ENCODE data around the gene EPHA5.

The EPHA5 gene

GRCh38 chr4:65498606-65499005 lies 171.7 kb downstream of the EPHA5 start:
- DNase-seq (ENCODE audit: low read depth, low spot score): no peak

- DNase-seq (ENCODE audit: low read depth, low spot score): no peak
These were observed 174.8 kb downstream of the EPHA5 start for GRCh38 chr4:65495439-65495838.

GRCh38 chr4:65482410-65482809 lies 187.9 kb downstream of the EPHA5 start:
- DNase-seq (ENCODE audit: low read depth, low spot score): no peak

GRCh38 chr4:65472531-65472930 lies 197.8 kb downstream of the EPHA5 start:
- no peak for DNase-seq (ENCODE audit: low read depth, low spot score)

DNA sequence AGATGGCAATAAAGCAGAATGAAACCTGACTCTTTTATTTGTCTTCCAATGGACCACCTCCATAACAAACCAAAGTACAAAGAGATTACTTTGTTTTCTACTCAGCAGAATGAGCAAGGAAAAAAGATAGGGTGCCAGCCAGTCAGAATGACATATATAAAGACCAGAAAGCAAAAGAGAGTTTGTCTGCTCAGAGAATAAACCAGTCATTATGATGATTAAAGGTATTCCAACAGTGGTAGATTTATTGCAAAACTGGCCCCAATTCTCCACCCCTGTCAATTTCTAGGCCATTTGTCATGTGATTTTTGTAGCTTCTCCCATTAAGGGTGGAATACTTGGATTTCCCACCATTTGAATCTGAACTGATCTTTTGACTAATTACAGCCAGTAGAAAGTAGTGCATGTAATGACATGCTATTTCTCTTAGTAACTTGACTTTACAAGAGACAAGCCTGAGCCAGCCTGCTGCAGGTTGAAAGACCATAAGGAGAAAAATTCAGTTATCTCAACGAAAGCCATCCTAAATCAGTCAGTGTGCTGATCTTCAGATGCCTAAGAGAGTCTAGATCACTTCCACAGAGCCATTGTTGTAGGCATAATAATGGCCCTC lies 203.1 kb downstream of the EPHA5 start:
- no peak for DNase-seq (ENCODE audit: low read depth, low spot score)

GRCh38 chr4:65461781-65462180 lies 208.5 kb downstream of the EPHA5 start:
- no peak for DNase-seq (ENCODE audit: low read depth, low spot score)

GRCh38 chr4:65457011-65457410 lies 213.3 kb downstream of the EPHA5 start:
- DNase-seq (ENCODE audit: low read depth, low spot score): no peak

GRCh38 chr4:65456579-65456978 lies 213.7 kb downstream of the EPHA5 start:
- DNase-seq (ENCODE audit: low read depth, low spot score): no peak

- DNase-seq (ENCODE audit: low read depth, low spot score): no peak
These were observed 216.9 kb downstream of the EPHA5 start for GRCh38 chr4:65453398-65453797.

DNA sequence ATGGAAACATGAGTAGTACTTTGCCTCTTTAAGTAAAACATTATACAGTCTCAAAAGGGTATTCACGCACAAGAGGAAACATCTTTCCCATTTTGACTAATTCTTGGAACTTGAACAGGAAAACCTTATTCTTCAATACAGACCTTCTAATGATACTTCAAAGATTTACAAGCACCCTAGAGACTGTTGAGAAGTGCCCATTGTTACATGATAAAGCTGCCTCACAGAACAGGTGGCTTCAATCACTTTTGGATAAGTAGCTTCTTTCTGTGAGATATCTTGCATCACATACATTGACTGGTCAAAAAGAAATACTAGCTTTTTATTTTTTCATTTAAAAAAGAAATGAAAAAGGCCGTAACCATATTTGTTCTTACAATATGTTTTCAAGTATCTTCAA lies 219.4 kb downstream of the EPHA5 start:
- DNase-seq (ENCODE audit: low read depth, low spot score): no peak

- no peak for DNase-seq (ENCODE audit: low read depth, low spot score)
These were observed 233.2 kb downstream of the EPHA5 start for GRCh38 chr4:65437102-65437501.

GRCh38 chr4:65422109-65422508 lies 248.2 kb downstream of the EPHA5 start:
- no peak for DNase-seq (ENCODE audit: low read depth, low spot score)

- DNase-seq (ENCODE audit: low read depth, low spot score): no peak
These were observed 250.3 kb downstream of the EPHA5 start for GRCh38 chr4:65420036-65420435.

DNA sequence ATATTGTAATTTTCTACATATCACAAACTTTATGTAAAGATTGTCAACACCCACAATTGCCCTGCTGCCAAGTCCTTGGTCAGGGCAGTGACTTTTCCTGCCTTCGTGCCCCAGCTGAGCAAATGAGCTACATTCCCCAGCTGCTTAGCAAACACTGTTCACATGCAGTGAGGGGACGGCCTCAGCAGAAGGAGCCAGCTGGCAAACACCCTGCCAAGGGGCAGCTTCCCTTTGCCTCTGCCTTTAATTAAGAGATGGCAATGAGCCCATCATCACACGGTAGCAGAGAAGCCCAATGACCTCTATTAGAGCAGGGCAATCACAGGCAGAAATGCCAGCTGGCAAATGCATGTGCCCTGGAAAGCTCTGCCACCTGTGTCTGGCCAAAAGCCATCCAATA lies 253.4 kb downstream of the EPHA5 start:
- no peak for DNase-seq (ENCODE audit: low read depth, low spot score)

- DNase-seq (ENCODE audit: low read depth, low spot score): no peak
These were observed 262.8 kb downstream of the EPHA5 start for GRCh38 chr4:65407483-65407882.

DNA sequence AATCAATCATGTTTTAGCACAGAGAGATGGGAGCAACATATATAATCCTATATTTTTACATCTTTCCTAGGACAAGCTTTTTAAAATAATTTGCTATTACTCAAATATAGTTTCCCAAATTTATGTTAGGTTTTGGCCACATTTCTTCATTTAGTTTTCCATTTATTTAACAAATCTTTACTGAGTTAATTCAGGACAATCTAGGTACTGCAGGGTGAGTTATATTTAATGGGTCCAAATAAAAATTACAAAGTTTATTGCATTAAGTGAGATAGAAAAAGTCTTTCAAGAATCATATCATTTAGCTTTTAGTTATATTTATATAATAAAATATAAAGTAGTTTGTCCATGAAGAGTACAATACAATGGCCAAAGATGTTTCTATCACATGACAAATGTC lies 269.2 kb downstream of the EPHA5 start:
- DNase-seq (ENCODE audit: low read depth, low spot score): no peak

DNA sequence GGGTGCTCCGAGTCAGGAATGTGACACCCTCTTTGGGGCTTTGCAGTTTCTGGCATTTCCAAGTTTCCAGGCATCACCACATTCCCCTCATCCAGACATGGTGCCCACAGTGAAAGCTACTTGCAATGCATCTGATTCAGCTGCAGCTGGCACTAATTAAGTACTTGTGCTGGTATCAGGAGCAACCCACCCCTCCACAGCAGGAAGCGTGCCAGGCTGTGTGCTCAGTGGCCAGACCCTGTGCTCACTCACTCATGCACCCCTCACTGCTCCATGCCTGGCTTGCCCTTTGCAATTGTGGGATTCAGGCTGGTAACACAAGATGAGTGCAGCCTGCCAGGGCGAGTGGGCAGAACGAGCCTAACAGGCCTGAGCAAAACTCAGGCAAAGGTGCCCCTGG lies 271.2 kb downstream of the EPHA5 start:
- no peak for DNase-seq (ENCODE audit: low read depth, low spot score)

- DNase-seq (ENCODE audit: low read depth, low spot score): no peak
These were observed 277.2 kb downstream of the EPHA5 start for GRCh38 chr4:65393078-65393477.

DNA sequence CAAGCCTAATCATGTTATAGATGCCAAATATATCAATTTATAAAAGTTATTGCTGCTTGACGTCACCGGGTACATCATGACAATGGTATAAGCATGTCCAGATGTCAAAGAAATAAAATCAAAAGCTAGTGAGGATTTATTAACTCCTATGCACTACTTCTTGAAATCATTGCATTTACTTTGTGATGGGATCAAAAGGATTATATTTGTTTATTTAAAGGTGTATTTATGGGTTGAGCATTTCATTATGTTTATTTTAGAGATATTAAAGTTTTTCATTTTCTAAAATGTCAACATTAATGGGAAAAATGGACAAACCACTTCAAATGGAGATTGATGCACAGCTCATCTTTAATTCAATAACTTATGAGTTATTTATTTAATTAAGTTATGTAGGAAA lies 277.8 kb downstream of the EPHA5 start:
- DNase-seq (ENCODE audit: low read depth, low spot score): no peak

GRCh38 chr4:65391814-65392213 lies 278.5 kb downstream of the EPHA5 start:
- DNase-seq (ENCODE audit: low read depth, low spot score): no peak

- no peak for DNase-seq (ENCODE audit: low read depth, low spot score)
These were observed 278.9 kb downstream of the EPHA5 start for GRCh38 chr4:65391382-65391781.

DNA sequence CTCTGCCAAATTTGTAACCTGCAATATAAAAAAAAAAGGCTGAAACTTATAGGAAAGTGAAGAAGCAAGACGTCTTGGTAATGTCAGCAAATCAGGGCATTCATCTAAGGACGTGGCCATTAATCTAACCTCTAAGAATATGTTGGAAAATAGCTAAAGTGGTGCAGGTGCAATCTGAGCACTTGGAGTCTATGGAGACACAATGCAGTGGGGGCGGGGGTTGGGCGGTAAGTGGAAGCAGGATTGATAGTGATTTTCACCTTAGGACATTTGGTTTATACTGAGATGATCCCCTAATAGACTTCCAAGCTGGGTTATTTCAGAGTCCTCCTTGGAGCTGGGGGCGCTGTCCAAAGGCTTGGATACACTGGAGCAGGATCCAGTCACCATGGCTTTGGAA lies 283.4 kb downstream of the EPHA5 start:
- no peak for DNase-seq (ENCODE audit: low read depth, low spot score)

GRCh38 chr4:65383589-65384305 lies 286.5 kb downstream of the EPHA5 start:
- DNase-seq (ENCODE audit: low read depth, low spot score): no peak

GRCh38 chr4:65381648-65382047 lies 288.6 kb downstream of the EPHA5 start:
- DNase-seq (ENCODE audit: low read depth, low spot score): no peak
